Measurements from ENCODE around the gene DOCK4.
"Not testable (repeated sequence)": the region's sequence is repeated elsewhere in the genome, so short reads cannot be mapped to it uniquely, and the experiment has no call there.

DOCK4 gene

DNA sequence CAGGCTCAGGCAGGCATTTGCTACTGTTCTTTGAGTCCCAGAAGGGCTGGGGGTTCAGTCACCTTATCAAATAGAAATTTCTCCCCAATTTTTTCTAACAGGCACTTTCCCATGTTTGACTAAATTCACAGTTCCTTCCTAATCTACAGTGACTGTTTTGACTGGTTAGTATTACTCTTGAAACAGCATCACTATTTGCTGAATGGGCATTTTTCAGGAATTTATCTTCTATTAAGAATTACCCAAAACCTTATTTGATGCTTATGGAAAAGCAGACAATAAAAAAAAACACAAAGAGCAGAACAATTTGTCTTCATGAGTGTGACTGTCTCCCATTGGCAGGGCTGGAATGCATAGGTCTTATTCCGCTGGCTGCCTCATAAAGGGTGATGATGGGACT lies 269.0 kb downstream of the DOCK4 start:
- no peak for DNase-seq

DNA sequence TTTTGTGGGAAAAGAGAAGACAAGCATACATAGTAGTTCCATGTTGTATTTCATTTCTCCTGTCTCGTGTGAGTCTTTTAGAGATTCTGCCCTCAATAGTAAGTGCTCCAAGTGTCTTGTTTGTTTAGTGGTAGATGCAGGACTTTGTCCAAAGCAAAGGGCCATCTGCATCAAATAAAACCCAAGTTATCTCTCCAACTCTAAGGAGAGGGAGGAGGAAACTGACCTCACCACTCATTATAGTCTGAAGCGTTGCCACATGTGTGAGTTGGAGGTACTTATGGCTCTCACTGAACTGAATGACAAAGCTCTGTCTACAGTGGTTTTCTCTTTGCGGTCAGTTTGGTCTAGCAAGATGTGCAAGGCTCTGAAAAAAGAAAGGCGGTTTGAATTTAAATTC lies 272.6 kb downstream of the DOCK4 start:
- DNase-seq: no peak

DNA sequence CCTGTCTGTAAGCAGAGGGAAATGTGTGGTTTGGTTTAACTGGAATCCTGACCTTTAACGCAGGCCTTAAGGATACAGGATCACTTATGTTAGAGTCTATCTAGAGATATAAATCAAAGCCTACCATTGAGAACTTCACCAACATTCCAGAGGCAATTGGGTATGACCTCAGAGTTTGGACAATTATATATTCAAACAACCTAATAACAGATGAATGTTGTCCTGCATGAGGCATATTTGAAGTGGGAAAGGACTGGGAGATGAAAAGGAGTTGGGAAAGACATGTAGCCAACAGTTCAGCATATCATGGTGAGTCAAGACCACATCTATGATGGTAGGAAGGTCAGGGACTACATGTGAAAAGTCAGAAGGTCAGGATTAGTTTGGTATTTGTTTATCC lies 274.2 kb downstream of the DOCK4 start:
- DNase-seq: no peak

DNA sequence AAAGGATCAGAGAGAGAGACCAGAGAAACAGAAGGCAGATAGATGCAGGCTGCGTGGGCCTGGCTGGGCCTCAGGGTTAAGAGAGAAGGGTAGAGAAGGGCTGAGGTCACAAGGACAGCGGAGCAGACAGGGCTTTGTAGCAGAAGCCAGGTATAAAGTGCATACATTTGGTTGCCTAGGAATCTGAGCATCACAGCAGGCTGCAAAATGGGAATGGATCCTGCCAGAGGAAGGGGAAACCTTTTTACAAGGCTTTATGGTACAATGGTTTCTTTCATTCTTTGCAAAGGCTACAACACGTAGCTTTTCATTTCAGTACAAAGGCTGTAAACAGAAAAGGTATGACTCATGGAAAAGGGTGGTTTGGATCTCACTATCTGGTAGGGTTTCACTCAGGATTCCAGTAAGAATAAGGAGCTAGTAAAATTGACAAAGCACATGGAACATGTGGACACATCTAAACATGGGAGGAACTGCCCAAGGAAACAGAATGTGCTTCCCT lies 275.1 kb downstream of the DOCK4 start:
- DNase-seq: no peak

DNA sequence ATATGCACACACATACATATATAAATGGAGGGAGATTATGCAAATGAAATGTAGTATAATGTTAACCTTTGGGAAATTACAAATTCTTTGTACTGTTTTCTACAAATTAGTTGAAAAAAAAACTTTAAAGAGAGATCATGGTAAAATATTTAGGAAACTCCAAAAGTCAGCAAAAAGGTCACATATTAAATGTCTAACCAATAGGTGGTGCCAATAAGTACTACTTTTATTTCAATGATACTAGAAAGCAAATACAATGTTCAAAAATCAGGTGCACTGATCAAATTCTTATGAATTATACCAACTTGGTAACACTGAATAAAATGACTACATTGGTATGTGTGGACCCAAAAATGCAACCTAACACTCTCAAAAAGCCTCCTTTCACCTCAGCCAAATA lies 276.9 kb downstream of the DOCK4 start:
- DNase-seq: no peak

DNA sequence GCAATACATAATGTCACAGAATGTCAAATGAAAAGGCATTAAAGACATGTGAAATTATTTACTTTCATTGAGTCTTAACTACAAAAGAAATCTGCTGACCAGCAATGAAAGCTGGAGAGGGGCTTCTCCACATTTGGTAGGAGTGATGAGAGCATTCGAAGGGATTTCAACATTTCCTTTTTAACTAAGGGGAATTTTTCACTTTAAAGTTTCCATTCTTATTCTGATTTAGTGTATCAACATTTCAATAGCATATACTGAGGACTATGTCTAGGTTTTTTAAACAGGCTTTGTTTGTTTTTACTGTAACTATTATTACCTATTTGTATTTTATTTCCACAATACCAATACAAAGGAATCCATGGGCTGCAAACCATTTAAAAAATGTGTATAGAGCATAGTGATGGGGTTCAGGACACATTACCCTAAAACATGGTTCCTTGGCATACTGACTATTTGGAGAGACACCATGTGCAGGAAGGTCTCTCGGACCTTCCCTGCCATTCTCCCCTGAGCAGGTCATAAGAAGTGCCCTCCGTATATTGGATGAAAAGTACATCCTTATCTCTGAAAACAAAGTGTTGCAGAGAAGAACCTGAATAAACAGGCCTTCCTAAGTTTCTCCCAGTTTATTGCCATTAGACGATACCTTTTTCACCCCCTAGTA lies 278.7 kb downstream of the DOCK4 start:
- DNase-seq: no peak

DNA sequence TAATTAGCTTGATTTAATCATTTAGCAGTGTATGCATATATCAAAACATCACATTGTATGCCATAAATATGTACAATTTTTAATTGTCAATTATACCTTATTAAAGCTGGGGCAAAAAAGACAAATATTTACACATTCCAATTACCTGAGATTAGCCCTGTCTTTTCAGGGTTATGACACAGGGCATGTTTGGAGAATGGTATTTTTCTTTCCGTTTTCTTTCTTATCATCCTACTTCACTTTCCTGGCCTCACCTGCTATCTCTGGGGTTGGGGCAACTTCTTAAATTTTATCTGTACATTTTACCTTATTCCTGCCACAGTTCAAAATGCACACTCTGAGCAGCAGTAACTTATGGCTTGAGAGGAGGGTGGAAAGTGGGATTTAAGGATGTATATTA lies 285.9 kb downstream of the DOCK4 start:
- DNase-seq: no peak

DNA sequence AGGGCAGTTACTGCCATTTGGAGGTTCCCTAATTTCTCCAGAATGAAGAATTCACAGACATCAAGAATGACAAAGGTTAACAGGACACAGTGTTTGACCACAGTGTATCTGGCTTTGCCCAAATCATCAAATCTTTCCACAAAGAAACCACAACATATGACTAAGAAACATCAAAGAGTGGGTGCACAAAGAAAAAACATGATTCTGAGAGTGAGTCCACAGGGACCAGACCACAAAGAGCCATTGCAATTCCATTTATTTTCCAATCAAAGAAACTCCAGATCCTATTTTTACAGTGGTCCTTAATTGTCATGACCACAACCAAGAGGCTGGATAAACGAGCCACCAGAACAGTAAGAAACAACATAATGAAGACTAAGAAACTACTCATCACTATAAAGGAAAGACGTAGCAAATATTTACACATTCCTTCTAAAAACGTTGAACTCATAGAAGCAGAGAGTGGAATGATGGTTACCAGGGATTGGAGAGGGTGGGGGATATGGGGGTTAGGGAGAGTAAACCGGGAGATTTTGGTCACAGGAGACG lies 286.5 kb downstream of the DOCK4 start:
- DNase-seq: no peak

DNA sequence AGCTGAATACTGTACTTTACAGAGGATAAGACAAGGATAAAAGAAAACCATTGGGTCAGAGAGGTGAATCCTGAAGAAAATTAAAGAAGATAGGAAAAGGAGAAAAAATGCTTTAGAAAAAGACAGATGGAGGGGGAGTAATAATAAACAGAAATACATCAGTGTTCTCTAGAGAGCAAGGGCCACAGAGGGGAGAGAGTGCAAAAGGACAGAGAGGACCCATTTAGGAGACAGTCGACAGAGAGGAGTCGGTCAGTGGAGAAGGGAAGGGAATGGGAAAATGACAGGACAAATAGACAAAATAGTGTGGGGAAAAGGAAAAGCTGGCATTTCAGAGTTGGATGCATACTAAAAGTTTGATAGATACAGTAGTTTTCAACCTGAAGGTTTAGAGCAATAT lies 287.0 kb downstream of the DOCK4 start:
- no peak for DNase-seq

DNA sequence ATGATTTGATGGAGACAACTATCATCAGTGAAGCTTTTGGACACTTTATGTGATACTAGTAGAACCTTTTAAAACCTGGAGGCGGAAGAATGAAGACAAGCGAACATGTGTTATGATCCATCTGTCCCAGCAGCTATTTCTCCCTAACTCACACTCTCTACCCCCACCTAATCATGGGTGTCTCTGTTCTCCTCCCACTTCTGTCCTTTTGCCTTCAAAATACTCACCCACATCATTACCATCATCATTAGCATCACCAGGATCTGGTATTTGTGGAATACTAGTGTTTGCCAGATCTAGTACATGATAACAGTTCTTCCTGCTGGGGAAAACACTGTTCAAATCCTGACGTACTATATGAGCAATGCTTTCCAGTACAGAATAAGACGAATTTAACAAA lies 287.7 kb downstream of the DOCK4 start:
- DNase-seq: no peak

DNA sequence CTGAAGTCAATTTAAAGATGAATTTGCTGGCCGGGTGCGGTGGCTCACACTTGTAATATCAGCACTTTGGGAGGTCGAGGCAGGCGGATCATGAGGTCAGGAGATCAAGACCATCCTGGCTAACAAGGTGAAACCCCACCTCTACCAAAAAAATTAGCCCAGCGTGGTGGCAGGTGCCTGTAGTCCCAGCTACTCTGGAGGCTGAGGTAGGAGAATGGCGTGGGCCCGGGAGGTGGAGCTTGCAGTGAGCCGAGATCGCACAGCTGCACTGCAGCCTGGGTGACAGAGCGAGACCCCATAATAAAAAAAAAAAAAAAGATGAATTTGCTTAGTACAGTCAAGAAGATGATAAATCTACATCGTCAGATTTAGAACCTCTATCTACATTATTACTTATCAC lies 288.8 kb downstream of the DOCK4 start:
- not testable (repeated sequence) for DNase-seq

DNA sequence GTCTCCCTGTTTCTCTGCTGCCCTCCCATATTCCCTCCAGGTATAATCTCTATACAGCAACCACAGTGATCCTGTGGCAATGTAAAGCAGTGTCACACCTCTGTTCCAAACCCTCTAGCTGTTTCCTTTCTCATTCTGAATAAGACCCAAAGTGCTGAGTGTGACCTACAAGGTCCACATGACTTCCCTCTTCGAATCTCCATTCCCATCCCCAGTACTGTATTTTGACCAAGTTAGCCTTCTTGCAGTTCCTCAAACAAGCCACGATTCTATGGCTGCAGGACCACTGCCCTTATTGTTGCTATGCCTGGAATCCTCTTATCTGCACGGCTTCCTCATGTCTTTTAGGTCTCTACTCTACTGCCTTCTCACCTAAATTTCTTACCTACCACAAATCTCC lies 291.9 kb downstream of the DOCK4 start:
- DNase-seq: no peak

DNA sequence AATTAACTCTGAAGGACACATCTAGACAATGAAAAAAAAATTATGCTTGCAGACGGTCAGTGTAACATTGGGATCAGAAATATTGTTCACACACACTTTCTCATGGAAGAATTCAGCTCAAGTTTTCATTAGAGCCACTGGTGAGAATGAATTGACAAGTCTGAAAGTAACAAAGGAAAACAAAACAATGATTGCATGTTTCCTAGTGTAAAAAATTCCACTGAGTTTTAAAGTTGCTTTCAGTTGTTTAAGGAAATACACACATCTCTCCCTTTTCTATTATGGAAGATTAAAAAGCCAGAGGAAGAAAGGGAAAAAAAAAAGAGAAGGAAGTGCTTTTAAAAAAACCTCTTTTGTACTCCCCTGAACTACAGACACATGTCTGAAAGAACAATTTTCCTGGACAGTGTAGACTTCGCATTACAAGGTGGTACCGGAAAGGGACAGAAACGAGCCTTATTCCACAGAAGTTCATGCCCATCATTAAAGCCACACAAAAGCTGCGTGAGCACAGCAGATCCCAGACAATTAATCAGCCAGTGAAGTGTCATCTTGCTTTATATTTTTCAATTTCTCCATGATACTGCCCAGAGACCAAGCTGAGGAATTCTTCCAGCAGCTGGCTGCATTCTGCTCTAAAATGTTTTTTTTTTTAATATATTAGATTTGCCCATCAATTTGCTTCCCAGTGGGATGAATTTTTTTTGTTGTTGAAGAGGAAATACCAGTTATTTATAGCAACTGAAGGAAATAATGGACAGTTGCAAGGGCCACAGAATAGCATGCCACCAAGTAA lies 294.8 kb downstream of the DOCK4 start:
- DNase-seq: no peak

DNA sequence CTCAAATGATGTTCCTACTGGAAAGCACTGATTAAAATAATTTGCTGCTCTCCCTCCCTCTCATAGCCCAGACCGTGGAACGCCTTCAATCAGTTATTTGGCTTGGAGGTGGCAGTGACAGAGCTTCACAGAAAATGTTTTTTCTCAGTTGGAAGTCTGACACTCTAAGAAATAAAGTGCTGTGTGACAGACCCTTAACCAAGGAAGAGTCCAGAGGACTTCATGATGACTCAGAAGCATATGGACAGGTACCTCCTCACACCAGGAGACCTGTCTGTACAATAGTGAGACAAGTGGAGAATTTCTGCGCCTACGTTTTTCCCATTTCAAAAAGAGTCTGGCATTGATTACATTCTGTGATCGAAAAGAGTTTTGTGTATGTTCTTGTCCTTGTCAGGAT lies 295.5 kb downstream of the DOCK4 start:
- no peak for DNase-seq

DNA sequence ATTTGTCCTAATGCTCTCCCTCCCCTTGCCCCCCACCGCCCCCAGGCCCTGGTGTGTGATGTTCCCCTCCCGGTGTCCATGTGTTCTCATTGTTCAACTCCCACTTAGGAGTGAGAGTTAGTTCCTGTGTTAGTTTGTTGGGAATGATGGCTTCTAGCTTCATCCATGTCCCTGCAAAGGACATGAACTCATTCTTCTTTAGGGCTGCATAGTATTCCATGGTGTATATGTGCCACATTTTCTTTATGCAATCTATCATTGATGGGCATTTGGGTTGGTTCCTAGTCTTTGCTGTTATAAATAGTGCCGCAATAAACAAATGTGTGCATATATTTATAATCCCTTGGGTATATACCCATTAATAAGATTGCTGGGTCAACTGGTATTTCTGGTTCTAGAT lies 297.5 kb downstream of the DOCK4 start:
- not testable (repeated sequence) for DNase-seq

DNA sequence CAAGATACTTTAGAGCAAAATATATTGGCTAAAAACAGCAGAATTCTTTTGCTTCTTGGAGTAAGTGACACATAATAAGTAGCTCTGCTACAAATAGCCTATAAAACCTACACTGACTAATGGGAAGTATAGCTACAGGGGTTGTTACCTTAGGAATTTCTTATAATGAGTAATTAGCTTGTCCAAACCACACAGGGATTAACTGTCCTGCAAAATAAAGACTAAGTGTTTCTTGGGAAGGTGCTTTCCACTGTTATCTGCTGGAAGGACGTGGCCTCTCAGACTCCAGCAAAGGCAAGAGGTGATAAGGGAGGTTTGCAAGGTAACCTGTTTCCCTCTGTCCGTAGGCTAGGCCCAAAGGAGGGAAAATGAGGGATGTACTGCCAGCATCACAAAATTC lies 302.4 kb downstream of the DOCK4 start:
- no peak for DNase-seq

DNA sequence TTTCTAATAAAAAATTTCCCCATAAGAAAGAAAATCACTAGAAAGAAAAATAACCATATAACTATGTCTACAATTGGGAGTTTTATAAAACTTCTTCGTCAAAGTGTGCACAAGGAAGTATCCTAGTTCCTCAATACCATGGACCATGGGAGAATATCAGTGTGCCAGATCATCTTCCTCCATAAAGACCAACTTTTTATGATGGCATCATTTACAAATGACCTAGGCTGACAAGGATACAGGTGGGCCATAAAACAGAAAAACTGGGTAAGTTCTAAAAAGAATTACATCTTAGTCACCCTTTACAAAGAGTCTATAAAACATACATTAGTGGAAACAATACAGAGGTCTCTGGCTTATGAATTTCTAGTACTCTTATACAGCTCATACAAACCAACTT lies 303.2 kb downstream of the DOCK4 start:
- no peak for DNase-seq

DNA sequence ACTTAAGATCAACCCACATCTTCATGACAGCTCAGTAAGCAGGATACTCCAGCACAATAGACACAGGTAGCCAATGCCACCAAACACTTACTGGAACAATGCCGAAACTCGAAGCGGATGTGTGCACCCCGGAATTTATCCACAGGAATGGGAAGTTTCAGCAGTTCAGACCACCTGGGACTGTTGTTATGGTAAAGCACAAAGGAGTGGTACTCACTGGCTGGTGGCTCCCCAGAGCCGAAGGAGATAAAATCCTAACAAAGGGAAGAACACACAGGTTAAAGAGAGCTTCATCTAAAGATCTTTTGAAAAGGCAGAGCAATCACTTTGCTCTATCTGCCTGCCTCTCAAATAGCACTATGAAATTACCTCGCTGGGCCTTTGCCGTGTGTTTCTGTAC lies 305.9 kb downstream of the DOCK4 start:
- no peak for DNase-seq

DNA sequence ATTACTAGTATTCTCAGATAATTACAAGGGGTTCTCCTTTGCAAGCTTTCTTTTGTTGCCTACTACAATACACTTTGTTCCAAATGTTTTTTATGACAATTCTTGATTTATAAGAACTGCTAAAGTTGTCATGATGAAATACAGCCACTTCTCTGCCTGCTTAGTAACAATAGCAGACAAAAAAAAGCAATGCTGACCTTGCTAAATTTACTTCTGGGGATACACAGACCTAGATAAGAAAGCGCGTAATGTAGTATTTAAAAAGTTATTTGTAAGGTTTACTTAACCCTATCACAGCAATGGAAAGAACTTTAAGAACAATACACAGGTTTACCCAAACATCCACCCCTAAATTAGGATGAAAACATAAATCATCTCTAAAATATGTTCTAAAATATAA lies 311.1 kb downstream of the DOCK4 start:
- DNase-seq: no peak

DNA sequence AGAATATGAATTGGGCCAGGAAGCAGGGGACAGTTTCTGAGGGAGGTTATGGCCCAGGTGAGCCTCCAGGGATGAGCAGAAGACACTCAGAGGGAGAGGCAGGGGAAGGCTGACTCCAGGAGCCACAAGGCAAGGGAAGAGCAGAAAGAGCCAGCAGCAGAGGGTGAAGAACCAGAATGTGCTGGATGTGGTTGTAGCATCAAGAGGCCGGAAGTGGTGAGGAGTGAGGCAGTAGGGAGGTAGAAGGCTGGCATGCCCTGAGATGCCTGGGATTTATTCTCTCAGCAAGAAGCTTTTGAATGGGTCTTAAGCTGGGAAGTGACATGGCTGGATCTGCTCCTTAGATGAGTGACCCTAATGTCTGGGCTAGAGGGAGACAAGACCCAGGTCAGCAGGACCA lies 311.7 kb downstream of the DOCK4 start:
- DNase-seq: no peak

DNA sequence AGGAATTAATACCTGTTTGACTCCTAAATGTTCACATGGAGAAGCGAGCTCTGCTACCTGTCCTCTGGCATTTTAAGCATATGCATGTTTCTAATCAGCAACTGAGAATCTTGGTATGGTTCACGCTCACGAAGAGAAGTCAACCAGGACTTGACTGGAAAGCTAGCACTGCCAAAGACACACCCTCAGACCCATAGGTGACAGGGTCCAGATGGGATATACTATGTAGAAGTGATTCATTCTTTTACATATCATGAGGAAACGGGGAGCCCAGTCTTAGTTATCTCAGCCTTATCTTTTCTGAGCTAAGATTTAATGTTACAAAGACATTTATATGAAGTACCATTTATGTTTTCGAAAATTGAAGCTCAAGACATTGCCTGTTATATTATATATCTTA lies 313.0 kb downstream of the DOCK4 start:
- no peak for DNase-seq

DNA sequence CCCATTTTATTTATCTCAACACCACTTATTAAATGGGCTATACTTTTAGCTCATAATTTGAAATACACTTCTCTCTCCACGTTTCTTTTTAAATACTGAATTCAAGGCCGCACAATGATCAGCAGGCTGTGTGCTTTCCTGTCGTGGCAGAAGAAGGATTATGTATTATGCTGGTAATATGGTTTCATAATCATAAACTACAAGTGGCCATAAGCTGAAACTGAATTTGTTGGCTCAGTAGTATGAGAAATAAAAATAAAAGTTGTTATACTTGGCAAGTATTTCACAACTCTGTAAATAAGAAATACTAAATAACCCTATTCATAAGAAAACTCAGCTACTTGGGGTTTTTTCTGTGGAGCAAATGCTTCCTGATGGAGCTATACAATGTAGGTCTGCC lies 313.6 kb downstream of the DOCK4 start:
- DNase-seq: no peak

DNA sequence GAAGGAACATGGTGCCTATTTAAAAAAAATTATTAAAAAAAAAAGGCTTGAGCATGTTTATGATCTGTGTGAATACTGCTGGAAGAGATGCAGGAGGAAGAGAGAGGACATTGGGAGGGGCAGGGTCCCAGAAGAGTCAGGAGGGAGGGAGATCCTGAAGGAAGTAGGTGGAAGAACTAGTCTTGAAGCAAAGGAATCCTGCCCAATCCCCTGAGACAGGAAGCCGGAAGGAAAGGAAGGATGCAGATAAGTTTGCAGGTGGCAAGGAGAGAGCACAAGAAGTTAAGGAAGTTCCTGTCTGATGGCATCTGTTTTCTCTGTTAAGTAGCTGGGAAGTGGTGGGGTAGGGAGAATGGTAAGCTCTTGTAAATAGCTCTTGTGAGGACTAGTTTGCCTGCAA lies 318.5 kb downstream of the DOCK4 start:
- DNase-seq: no peak

DNA sequence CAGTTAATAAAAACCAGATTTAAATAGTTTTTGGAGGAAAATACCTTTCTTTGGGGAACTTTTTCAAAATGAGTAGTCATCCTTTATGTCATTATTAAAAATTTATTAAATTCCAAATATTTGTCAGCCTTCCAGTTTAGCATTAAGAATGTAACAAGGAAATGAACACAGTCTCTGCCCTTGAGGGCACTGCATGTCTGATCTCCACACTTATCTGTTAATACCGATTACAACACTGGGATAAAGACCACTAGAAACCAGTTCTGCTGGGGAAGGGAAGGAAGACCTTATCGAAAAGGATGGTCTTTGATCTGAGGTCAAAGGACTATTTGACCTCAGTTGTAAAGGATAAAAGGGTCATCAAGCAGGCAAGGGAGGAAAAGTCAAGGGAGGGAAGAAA lies 320.0 kb downstream of the DOCK4 start:
- DNase-seq: no peak
